ENCODE results near the gene SCOC.

Gene SCOC

DNA sequence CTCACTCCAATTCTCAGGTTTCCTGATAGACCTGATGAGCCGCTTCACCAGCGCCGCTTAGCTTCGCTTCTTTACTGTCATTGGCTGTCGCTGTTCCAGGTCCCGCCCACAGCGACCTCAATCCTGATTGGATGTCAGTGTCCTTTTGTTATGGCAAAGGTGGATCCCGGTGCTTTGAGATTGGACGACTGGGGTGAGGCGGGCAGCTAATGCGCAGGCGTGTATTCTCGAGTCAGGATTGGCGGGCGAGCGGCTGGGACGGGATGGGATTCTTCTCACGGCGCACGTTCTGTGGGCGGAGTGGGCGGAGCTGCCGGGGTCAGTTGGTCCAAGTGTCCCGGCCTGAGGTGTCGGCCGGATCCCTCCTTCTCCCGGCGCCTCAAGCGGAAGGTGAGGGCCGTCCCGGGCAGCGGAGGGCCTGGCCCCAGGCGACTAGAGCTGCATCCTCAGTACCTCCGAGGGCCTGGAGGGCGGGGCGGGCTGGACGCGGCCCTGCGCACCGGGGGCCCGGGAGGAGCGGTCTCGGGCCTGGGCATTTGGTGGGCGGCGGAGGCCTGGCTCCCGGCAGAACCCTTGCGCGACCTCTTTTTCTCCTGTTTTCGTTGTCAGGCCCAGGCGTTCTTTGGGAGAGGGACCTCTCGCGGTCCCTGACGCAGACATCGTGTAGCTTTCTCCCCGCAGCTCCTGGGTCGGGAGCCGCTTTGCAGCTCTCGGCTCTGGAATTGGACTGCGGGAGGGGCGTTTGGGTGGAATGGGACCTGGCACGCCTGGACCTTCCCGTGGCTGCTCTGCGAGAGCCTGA, at the start of gene SCOC:
SCOC (plus strand) TSS at position 319 of the 802 bp plus-strand sequence. CDS start 5,525 bp downstream, outside the sequence.
- DNase-seq, result peak; percentile 97

GRCh38 chr4:140326395-140326993, 47.0 kb upstream of the SCOC start:
- no peak for DNase-seq

DNA sequence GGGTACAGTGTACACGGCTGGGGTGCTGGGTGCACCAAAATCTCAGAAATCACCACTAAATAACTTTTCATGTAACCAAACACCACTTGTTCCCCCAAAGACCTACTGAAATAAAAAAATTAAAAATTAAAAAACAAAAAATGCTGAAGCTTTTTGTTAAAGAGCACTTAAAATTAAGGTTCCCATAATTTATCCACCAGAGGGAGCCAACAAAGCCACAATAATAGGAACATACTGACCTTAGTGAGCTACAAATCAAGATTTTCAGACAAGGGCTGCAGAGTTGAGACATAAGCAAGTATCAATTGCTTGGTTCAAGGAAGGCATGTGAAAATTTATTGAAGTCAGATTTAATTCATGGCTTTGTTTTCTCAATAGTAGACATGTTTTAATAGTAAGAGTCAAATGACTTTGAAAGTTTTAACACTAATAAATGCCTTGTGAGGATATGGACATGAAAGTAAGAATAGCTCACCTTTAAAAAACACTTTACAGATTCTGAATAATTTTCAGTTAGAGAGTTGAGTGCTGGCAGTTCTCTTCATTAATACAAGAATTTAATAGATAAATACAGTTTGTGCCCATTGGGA, 43.0 kb upstream of the SCOC start:
- no peak for DNase-seq

GRCh38 chr4:140331245-140331644, 42.2 kb upstream of the SCOC start:
- DNase-seq, result no peak

- DNase-seq, result no peak
Measured at GRCh38 chr4:140331876-140332275, 41.6 kb upstream of the SCOC start.

DNA sequence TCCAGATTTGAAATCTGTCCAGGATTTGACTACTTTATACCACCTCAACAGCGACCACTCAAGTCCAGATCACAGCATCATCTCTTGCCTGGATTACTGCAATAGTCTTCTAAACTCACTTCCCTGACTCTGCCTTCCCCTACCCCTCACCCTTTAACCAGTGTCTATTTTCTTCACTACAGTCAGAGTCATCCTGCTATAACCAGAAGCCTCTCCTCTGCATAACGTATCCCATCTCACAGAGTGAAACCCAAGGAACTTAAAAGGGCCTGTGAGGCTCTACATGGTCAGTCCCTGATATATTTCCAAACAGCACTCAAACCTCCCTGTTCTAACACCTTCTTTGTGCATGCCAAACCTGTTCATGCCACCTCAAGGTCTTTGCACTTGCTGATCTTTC, 40.7 kb upstream of the SCOC start:
- no peak for DNase-seq

- DNase-seq, result no peak
Measured at GRCh38 chr4:140333523-140333922, 39.9 kb upstream of the SCOC start.

DNA sequence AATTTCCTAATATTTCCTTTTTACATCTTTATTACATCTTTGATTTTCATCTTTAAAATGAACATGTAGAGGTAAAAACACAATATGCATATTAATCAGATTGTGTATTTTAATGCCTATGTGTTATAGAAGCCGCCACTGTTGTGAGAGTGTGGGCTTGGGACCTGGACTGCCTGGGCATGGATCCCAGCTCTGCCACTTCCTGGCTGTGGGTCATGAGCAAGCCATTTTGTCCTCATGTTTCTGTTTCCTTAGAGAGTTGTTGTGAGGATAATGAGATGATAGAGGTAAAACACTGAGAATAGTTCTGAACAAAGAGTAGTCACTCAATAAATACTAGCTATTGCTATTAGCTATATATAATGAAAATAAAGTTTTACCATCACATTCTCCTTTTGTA, 38.4 kb upstream of the SCOC start:
- no peak for DNase-seq

GRCh38 chr4:140336730-140337129, 36.7 kb upstream of the SCOC start:
- no peak for DNase-seq

DNA sequence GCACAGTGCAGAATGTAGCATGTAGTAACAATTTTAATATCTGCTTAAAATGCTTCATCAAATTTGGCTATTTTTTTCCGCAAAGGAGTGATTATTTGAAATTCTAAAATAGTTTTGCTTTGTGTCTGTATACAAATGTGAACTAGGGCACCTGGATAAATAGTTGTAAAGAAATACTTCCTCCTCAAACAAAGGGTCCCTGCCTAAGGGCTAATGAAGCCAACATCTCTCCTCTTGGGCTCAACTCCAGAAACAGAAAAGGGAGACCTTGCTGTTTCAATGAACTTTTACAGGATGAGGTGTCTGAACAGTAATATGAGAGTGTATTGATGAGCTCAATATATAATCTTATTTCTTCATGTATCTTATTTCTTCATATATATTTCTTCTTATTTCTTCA, 30.8 kb upstream of the SCOC start:
- no peak for DNase-seq

DNA sequence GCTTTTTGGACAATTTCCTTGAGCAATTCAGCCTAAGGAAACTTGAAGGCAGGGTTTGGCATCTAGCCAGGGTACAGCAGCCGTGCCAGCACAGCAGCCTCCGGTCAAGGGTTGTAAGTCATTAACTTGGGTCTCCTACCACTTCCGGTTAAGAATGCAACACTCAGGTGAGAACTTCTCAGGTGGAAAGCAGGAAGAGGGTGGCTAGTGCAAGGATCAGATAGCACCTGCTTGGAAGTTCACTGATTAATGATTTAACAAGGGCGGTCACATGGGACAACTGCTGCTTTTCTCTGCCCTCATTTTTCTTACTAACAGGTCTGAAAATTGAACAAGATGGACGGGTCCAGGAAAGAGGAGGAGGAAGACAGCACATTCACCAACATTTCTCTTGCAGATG, 30.1 kb upstream of the SCOC start:
- no peak for DNase-seq

- DNase-seq, result no peak
Measured at GRCh38 chr4:140344101-140344500, 29.3 kb upstream of the SCOC start.

GRCh38 chr4:140344621-140345020, 28.8 kb upstream of the SCOC start:
- no peak for DNase-seq

DNA sequence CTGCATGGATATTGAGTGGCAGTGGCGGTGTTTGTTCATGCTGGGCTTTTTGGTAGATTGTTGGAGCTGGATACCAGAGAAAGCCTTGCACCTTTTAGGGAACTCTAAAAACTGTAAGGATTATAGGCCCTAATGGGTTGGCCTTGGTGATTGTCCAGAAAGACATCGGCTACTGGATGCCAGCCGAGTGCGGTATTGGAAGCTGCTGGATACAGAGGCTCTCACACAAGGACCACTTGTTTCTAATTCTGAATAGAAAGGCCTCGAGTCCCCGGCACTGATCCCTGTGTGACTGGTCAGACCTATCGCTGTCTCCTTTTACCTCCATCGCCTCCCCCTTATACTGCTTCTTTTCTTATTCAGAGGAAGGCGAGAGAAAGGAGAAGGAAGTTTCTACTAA, 27.3 kb upstream of the SCOC start:
- DNase-seq, result no peak

DNA sequence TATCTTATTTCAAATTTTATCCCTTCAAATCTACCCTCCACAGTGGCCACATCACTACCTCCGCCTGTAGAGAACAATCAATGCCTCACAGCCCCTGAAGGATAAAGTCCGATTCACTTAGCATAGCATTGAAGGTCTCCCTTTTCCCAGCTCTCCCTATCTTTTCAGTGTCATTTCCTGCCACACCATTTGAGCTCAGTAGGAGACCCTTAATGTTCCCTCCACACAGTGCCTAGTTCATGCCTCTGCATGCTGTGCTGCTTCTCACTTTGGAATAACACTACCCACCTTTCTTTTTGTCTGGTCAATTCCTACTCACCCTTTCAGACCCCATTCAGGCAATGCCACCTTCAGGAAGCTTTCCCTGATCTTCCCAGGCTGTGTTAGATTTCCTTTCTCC, 23.6 kb upstream of the SCOC start:
- DNase-seq, result no peak

GRCh38 chr4:140351093-140352075, 22.1 kb upstream of the SCOC start:
- no peak for DNase-seq

- DNase-seq, result no peak
Measured at GRCh38 chr4:140353786-140354185, 19.7 kb upstream of the SCOC start.

DNA sequence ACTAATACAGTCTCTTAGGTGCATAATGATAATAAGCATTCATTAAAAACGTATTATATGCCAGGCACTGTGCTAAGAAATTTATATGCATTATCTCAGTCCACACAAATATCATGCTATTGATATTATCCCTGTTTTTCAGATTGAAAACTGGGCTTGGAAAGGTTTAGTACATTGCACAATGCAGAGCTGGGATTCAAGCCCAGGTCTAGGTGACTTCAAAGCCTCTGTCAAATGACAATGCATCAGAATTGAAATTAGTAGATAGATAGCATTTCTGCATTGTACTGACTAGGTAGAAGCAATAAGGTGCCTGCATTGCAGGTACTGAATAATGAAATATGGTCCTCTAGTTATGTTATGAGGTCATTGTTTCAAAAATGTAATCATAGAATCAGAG, 18.2 kb upstream of the SCOC start:
- DNase-seq, result no peak

- no peak for DNase-seq
Measured at GRCh38 chr4:140357868-140358267, 15.6 kb upstream of the SCOC start.

GRCh38 chr4:140358281-140358680, 15.2 kb upstream of the SCOC start:
- no peak for DNase-seq

GRCh38 chr4:140359562-140360427, 13.7 kb upstream of the SCOC start:
- peak; percentile 74 for DNase-seq

DNA sequence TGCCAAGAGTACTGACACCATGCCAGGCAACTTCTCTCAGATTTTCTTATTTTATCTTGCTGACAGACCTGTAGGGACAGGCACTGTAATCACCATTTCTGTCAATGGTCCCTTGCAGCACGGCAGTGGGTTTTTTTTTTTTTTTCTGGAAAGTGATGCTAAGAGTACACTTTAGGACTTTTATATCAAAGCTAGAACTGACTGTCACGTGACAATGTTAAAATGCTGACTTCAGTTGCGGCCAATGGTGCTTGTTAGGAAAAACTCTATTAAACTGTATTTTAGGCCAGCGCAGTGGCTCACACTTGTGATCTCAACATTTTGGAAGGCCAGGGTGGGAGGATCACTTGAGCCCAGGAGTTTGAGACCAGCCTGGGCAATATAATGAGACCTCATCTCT, 12.3 kb upstream of the SCOC start:
- DNase-seq, result no peak
